Keratinocyte (primary cell): ENCODE results near the gene KCNN3. TPM values are rescaled to one million over a fixed set of nuclear protein-coding genes. Genes with fewer than 3 reads are reported as not detected.
"Not testable (repeated sequence)": the region's sequence is repeated elsewhere in the genome, so short reads cannot be mapped to it uniquely, and the experiment has no call there.

Experiments
- DNase-seq: peaks from one replicate; pipeline ENCODE4 v3.0.0-alpha.2; 2011; ENCODE audit warnings: low read depth, missing footprints, low spot score
- FAIRE-seq: peaks from 2 replicates; lab custom pipeline; 2011; peaks lifted over from hg19 to GRCh38; lab: Jason Lieb, UNC
- H2AFZ ChIP-seq: 2 replicates; pipeline ENCODE4 v1.6.0; 2012; ENCODE audit warnings: low read length, control low read depth, inconsistent platforms; ENCODE audit not compliant: control insufficient read depth
- H3K27ac ChIP-seq: 2 replicates; pipeline ENCODE4 v1.5.1; 2011; ENCODE audit warnings: low read length; ENCODE audit not compliant: control insufficient read depth, insufficient read depth
- H3K27me3 ChIP-seq: 3 replicates; pipeline ENCODE4 v1.6.0; 2011; ENCODE audit warnings: low read length; ENCODE audit not compliant: control insufficient read depth, insufficient read depth; ENCODE audit errors: extremely low read depth
- H3K36me3 ChIP-seq, 2 experiments: 2 replicates in 1 of 2; 3 replicates in 1 of 2; pipeline ENCODE4 v1.5.1; 2011; ENCODE audit warnings: low read length in 2 of 2, mild to moderate bottlenecking in 1 of 2; ENCODE audit not compliant: control insufficient read depth in 2 of 2, insufficient read depth in 2 of 2; ENCODE audit errors: extremely low read depth in 1 of 2
- H3K4me1 ChIP-seq: 3 replicates; pipeline ENCODE4 v1.5.1; 2011; ENCODE audit warnings: low read length; ENCODE audit not compliant: control insufficient read depth, insufficient read depth; ENCODE audit errors: extremely low read depth
- H3K4me2 ChIP-seq: 3 replicates; pipeline ENCODE4 v1.6.0; 2011; ENCODE audit warnings: low read depth, low read length; ENCODE audit not compliant: control insufficient read depth, insufficient read depth; ENCODE audit errors: extremely low read depth
- H3K4me3 ChIP-seq, 3 experiments: fragments of 200-600 bp in 1 of 3; sonication (generic) in 1 of 3; 2 replicates in 2 of 3; 3 replicates in 1 of 3; pipeline ENCODE4 v1.5.1; 2011 to 2016; ENCODE audit warnings: low read length in 3 of 3, mild to moderate bottlenecking in 3 of 3, control low read depth in 2 of 3, inconsistent platforms in 1 of 3, low read depth in 1 of 3, mixed read lengths in 1 of 3, mixed run types in 1 of 3, moderate library complexity in 1 of 3; ENCODE audit not compliant: control insufficient read depth in 2 of 3, insufficient read depth in 2 of 3; ENCODE audit errors: extremely low read depth in 1 of 3
- H3K79me2 ChIP-seq: 2 replicates; pipeline ENCODE4 v1.6.0; 2012; ENCODE audit warnings: low read length; ENCODE audit not compliant: control insufficient read depth, insufficient read depth
- H3K9ac ChIP-seq: 3 replicates; pipeline ENCODE4 v1.6.0; 2011; ENCODE audit warnings: low read length; ENCODE audit not compliant: control insufficient read depth, insufficient read depth; ENCODE audit errors: extremely low read depth
- H3K9me1 ChIP-seq: 3 replicates; pipeline ENCODE4 v1.6.0; 2011; ENCODE audit warnings: low read length; ENCODE audit not compliant: control insufficient read depth, insufficient read depth; ENCODE audit errors: extremely low read depth
- H3K9me3 ChIP-seq: 2 replicates; pipeline ENCODE4 v1.5.1; 2012; ENCODE audit warnings: low read depth, low read length; ENCODE audit not compliant: control insufficient read depth
- H4K20me1 ChIP-seq: 3 replicates; pipeline ENCODE4 v1.6.0; 2011; ENCODE audit warnings: low read length; ENCODE audit not compliant: control insufficient read depth, insufficient read depth; ENCODE audit errors: extremely low read depth
- CTCF ChIP-seq, 3 experiments: IDR thresholded peaks in 1 of 3; conservative IDR thresholded peaks in 1 of 3; optimal IDR thresholded peaks in 1 of 3; 2 replicates in 2 of 3; 3 replicates in 1 of 3; pipeline versions ENCODE3 to v1.5.1; 2011; ENCODE audit warnings: low read length in 3 of 3, mild to moderate bottlenecking in 3 of 3, moderate library complexity in 2 of 3, control low read depth in 1 of 3, inconsistent platforms in 1 of 3; ENCODE audit not compliant: insufficient read depth in 2 of 3; ENCODE audit errors: extremely low read depth in 1 of 3
- EZH2 ChIP-seq: IDR thresholded peaks from one replicate; pipeline ENCODE4 v1.6.1; 2012; ENCODE audit warnings: inconsistent platforms, mild to moderate bottlenecking, low read length, moderate library complexity
- dilution Hi-C: fragments of 300-500 bp; cut with MboI; formaldehyde crosslinking; loops from one replicate; pipeline ENCODE4 v1.7.0; 2020; ENCODE audit warnings: low sequenced_read_pairs; ENCODE audit not compliant: extremely low pct_ligation_motif_present
- polyA plus RNA-seq, 5 experiments: library from polyadenylated mRNA; depleted of rRNA in 3 of 5; stranded (reverse) in 3 of 5; stranded (forward) in 1 of 5; unstranded in 1 of 5; fragments of >200 nt; gene quantifications; 1 replicate in 1 of 5; 2 replicates in 3 of 5; 3 replicates in 1 of 5; pipeline versions ENCODE4 v1.2.1 to v1.2.3, GENCODE V29; 2011 to 2012; ENCODE audit warnings: missing spikeins in 2 of 5, low read depth in 1 of 5, low replicate concordance in 1 of 5

Gene KCNN3
- polyA plus RNA-seq, 1 donor (not counting 4 experiments of a cell fraction or from before 2014, with no cell fraction given), result 0.05 TPM

- no peak overlapping the region for H2AFZ ChIP-seq
- TF ChIP-seq EZH2, result no peak
- TF ChIP-seq CTCF (optimal IDR thresholded peaks at IDR 0.05 in 1 of 3, IDR thresholded peaks at IDR 0.05 in 1 of 3, conservative IDR thresholded peaks at IDR 0.05 in 1 of 3; ENCODE audit: extremely low read depth in 1 of 3, insufficient read depth in 2 of 3, low read length in 3 of 3), result no peak
- dilution Hi-C loops, result no loop called here
- no peaks in the 10 kb centered on the region for H3K4me1 ChIP-seq
- no peak overlapping the region for H3K4me3 ChIP-seq
- H3K79me2 ChIP-seq, result no peaks in the 10 kb centered on the region
- no peak overlapping the region for H3K4me2 ChIP-seq
- H3K9ac ChIP-seq, result no peak overlapping the region
- no peaks in the 10 kb centered on the region for H3K27me3 ChIP-seq
- no peak for DNase-seq
- H3K9me1 ChIP-seq, result no peaks in the 10 kb centered on the region
- no peak for FAIRE-seq
- H3K36me3 ChIP-seq, result no peaks in the 10 kb centered on the region
- H3K27ac ChIP-seq, result no peak overlapping the region
- no peaks in the 10 kb centered on the region for H3K9me3 ChIP-seq
- H4K20me1 ChIP-seq, result no peaks in the 10 kb centered on the region
Observed at GRCh38 chr1:154682254-154682653, 187.8 kb downstream of the KCNN3 start.

- H3K36me3 ChIP-seq, H3K9me1 ChIP-seq, H3K79me2 ChIP-seq, H3K9me3 ChIP-seq, dilution Hi-C loops, H3K27ac ChIP-seq, H3K4me2 ChIP-seq, FAIRE-seq, H3K9ac ChIP-seq, H3K4me1 ChIP-seq, H3K4me3 ChIP-seq, H4K20me1 ChIP-seq, DNase-seq, H2AFZ ChIP-seq, H3K27me3 ChIP-seq: not testable (repeated sequence)
Observed at GRCh38 chr1:154677844-154678243, 192.2 kb downstream of the KCNN3 start.

- H2AFZ ChIP-seq, H3K9me3 ChIP-seq, H3K9me1 ChIP-seq, H3K79me2 ChIP-seq, H4K20me1 ChIP-seq, DNase-seq, FAIRE-seq, H3K4me2 ChIP-seq, H3K9ac ChIP-seq, H3K36me3 ChIP-seq, H3K27me3 ChIP-seq, dilution Hi-C loops, H3K27ac ChIP-seq, H3K4me1 ChIP-seq, H3K4me3 ChIP-seq: not testable (repeated sequence)
Observed at GRCh38 chr1:154676847-154677246, 193.2 kb downstream of the KCNN3 start.

- H3K4me2 ChIP-seq, H3K9me1 ChIP-seq, H2AFZ ChIP-seq, dilution Hi-C loops, H3K9ac ChIP-seq, H3K27me3 ChIP-seq, FAIRE-seq, H4K20me1 ChIP-seq, DNase-seq, H3K9me3 ChIP-seq, H3K4me1 ChIP-seq, H3K36me3 ChIP-seq, H3K79me2 ChIP-seq, H3K27ac ChIP-seq, H3K4me3 ChIP-seq: not testable (repeated sequence)
Observed at GRCh38 chr1:154674456-154674855, 195.6 kb downstream of the KCNN3 start.
